Stimulated activated CD4-positive, alpha-beta T cell treated with anti-CD3 and anti-CD28 coated beads, Interleukin-2, amount 100 ng/mL, for 4 hours (primary cell): ENCODE results near the gene PPP2R2D.
A peak's percentile ranks its signal among the peaks of the same experiment; 100 is the strongest.
"Not testable (repeated sequence)": the region's sequence is repeated elsewhere in the genome, so short reads cannot be mapped to it uniquely, and the experiment has no call there.

Experiments used
- DNase-seq: peaks from one replicate; pipeline ENCODE4 v3.0.0-alpha.2; 2020; ENCODE audit warnings: low read depth

PPP2R2D gene

GRCh38 chr10:131977323-131978096 lies 76.7 kb downstream of the PPP2R2D start:
- DNase-seq: no peak

GRCh38 chr10:131978366-131978765 lies 77.6 kb downstream of the PPP2R2D start:
- no peak for DNase-seq

- DNase-seq: no peak
Observed at GRCh38 chr10:131978851-131979250, 78.0 kb downstream of the PPP2R2D start.

GRCh38 chr10:131979336-131979735 lies 78.5 kb downstream of the PPP2R2D start:
- DNase-seq: no peak

GRCh38 chr10:131979821-131980270 lies 79.0 kb downstream of the PPP2R2D start:
- DNase-seq: no peak

- DNase-seq: no peak
Observed at GRCh38 chr10:131980321-131980720, 79.5 kb downstream of the PPP2R2D start.

- DNase-seq: no peak
Observed at GRCh38 chr10:131980761-131981428, 80.1 kb downstream of the PPP2R2D start.

- DNase-seq: peak; percentile 93
Observed at GRCh38 chr10:131981429-131982184, 80.8 kb downstream of the PPP2R2D start, which contains the start of gene BNIP3. Gene BNIP3, minus strand, starts transcription at chr10:131981923. Its CDS starts 117 bp downstream, at chr10:131981806.

GRCh38 chr10:131982185-131982756 lies 81.5 kb downstream of the PPP2R2D start:
- no peak for DNase-seq

- no peak for DNase-seq
Observed at GRCh38 chr10:131982796-131983195, 82.0 kb downstream of the PPP2R2D start.

- DNase-seq: no peak
Observed at GRCh38 chr10:131983780-131984179, 83.0 kb downstream of the PPP2R2D start.

GRCh38 chr10:131986851-131987250 lies 86.0 kb downstream of the PPP2R2D start:
- DNase-seq: not testable (repeated sequence)

- DNase-seq: not testable (repeated sequence)
Observed at GRCh38 chr10:131987301-131987700, 86.5 kb downstream of the PPP2R2D start.

GRCh38 chr10:131987786-131988185 lies 87.0 kb downstream of the PPP2R2D start:
- DNase-seq: not testable (repeated sequence)

- no peak for DNase-seq
Observed at GRCh38 chr10:131991726-131992125, 90.9 kb downstream of the PPP2R2D start.

- no peak for DNase-seq
Observed at GRCh38 chr10:131993275-131993674, 92.5 kb downstream of the PPP2R2D start.

GRCh38 chr10:131994435-131994834 lies 93.6 kb downstream of the PPP2R2D start:
- DNase-seq: no peak

- DNase-seq: no peak
Observed at GRCh38 chr10:131996466-131997365, 95.9 kb downstream of the PPP2R2D start.

GRCh38 chr10:131997366-131998049 lies 96.7 kb downstream of the PPP2R2D start:
- no peak for DNase-seq

GRCh38 chr10:131998050-131998844 lies 97.4 kb downstream of the PPP2R2D start:
- no peak for DNase-seq
